Measurements from ENCODE around the gene CDC27.
"Not testable (repeated sequence)": the region's sequence is repeated elsewhere in the genome, so short reads cannot be mapped to it uniquely, and the experiment has no call there.

The CDC27 gene

GRCh38 chr17:47119746-47120520, 69.2 kb downstream of the CDC27 start:
- no peak overlapping the region for H3K27ac Mint-ChIP-seq
- no peak for ATAC-seq (replicated peaks)

GRCh38 chr17:47117386-47117785, 71.7 kb downstream of the CDC27 start:
- H3K4me3 Mint-ChIP-seq: no peak overlapping the region
- H3K4me1 Mint-ChIP-seq: no peaks in the 10 kb centered on the region
- ATAC-seq (replicated peaks): no peak
- DNase-seq: no peak
- H3K36me3 Mint-ChIP-seq: peaks cover 6 to 13% of the 10 kb centered on the region in 2 donors
- H3K27ac Mint-ChIP-seq: no peak overlapping the region
- H3K27me3 Mint-ChIP-seq: no peaks in the 10 kb centered on the region
- no peaks in the 10 kb centered on the region for H3K9me3 Mint-ChIP-seq

More at GRCh38 chr17:47119746-47120520, 69.2 kb downstream of the CDC27 start:
- no peak for DNase-seq
- Mint-ChIP-seq H3K4me1 (no peaks in the 10 kb centered on the region), H3K36me3 (peaks cover 8 to 13% of the 10 kb centered on the region in 2 donors), H3K9me3 (no peaks in the 10 kb centered on the region), H3K27me3 (no peaks in the 10 kb centered on the region), H3K4me3 (no peak overlapping the region)

GRCh38 chr17:47106130-47106529, 83.0 kb downstream of the CDC27 start:
- Mint-ChIP-seq H3K27ac (no peak overlapping the region), H3K27me3 (peaks cover 6 to 12% of the 10 kb centered on the region in 2 donors), H3K9me3 (peaks cover 0 to 1% of the 10 kb centered on the region in 2 donors), H3K4me3 (no peak overlapping the region), H3K4me1 (no peaks in the 10 kb centered on the region), H3K36me3 (no peaks in the 10 kb centered on the region)
- ATAC-seq (replicated peaks) (no peak), DNase-seq (no peak)

- not testable (repeated sequence) for H3K36me3 Mint-ChIP-seq; H3K4me1 Mint-ChIP-seq; H3K4me3 Mint-ChIP-seq; H3K9me3 Mint-ChIP-seq; H3K27ac Mint-ChIP-seq; DNase-seq; H3K27me3 Mint-ChIP-seq; ATAC-seq (replicated peaks)
These were observed 83.8 kb downstream of the CDC27 start for GRCh38 chr17:47105246-47105645.

GRCh38 chr17:47102914-47103313, 86.2 kb downstream of the CDC27 start:
- H3K36me3 Mint-ChIP-seq: peaks cover 2 to 7% of the 10 kb centered on the region in 2 donors
- H3K4me1 Mint-ChIP-seq: peaks cover 8 to 11% of the 10 kb centered on the region in 2 donors
- peaks cover 6 to 7% of the 10 kb centered on the region in 2 donors for H3K27me3 Mint-ChIP-seq
- ATAC-seq (replicated peaks) (no peak), DNase-seq (no peak)
- H3K9me3 Mint-ChIP-seq: peaks cover 0 to 1% of the 10 kb centered on the region in 2 donors
- H3K4me3 Mint-ChIP-seq: no peak overlapping the region
- no peak overlapping the region for H3K27ac Mint-ChIP-seq

- ATAC-seq (replicated peaks): peak; percentile 98 to 99
- Mint-ChIP-seq H3K27me3 (no peaks in the 10 kb centered on the region), H3K27ac (peak overlapping the region; percentile 97), H3K36me3 (peaks cover 5 to 13% of the 10 kb centered on the region in 2 donors), H3K4me1 (peaks cover 17 to 33% of the 10 kb centered on the region in 2 donors), H3K4me3 (peak overlapping the region; percentile 89 to 97), H3K9me3 (no peaks in the 10 kb centered on the region)
- peak; percentile 92 for DNase-seq
These were observed 88.9 kb downstream of the CDC27 start for GRCh38 chr17:47099987-47100711.

- Mint-ChIP-seq H3K4me3 (peak overlapping the region; percentile 89 to 97), H3K9me3 (no peaks in the 10 kb centered on the region), H3K4me1 (peaks cover 18 to 40% of the 10 kb centered on the region in 2 donors), H3K27me3 (no peaks in the 10 kb centered on the region), H3K27ac (peak overlapping the region; percentile 90), H3K36me3 (peaks cover 5 to 16% of the 10 kb centered on the region in 2 donors)
- ATAC-seq (replicated peaks) (peak; percentile 19 to 26), DNase-seq (no peak)
These were observed 89.6 kb downstream of the CDC27 start for GRCh38 chr17:47099451-47099986.

- H3K4me1 Mint-ChIP-seq: peaks cover 27 to 62% of the 10 kb centered on the region in 2 donors
- DNase-seq: no peak
- no peak for ATAC-seq (replicated peaks)
- no peaks in the 10 kb centered on the region for H3K9me3 Mint-ChIP-seq
- H3K36me3 Mint-ChIP-seq: peaks cover 12 to 33% of the 10 kb centered on the region in 2 donors
- no peak overlapping the region for H3K27ac Mint-ChIP-seq
- no peaks in the 10 kb centered on the region for H3K27me3 Mint-ChIP-seq
- H3K4me3 Mint-ChIP-seq: no peak overlapping the region
These were observed 92.8 kb downstream of the CDC27 start for GRCh38 chr17:47096343-47096742.

GRCh38 chr17:47095268-47095667, 93.8 kb downstream of the CDC27 start:
- Mint-ChIP-seq H3K4me3 (no peak overlapping the region), H3K27me3 (no peaks in the 10 kb centered on the region), H3K9me3 (no peaks in the 10 kb centered on the region), H3K36me3 (peaks cover 15 to 39% of the 10 kb centered on the region in 2 donors), H3K4me1 (peaks cover 30 to 64% of the 10 kb centered on the region in 2 donors), H3K27ac (no peak overlapping the region)
- ATAC-seq (replicated peaks): no peak
- no peak for DNase-seq

- Mint-ChIP-seq H3K4me1 (peaks cover 28 to 32% of the 10 kb centered on the region in 2 donors), H3K27ac (no peak overlapping the region), H3K27me3 (no peaks in the 10 kb centered on the region)
These were observed 102.0 kb downstream of the CDC27 start for GRCh38 chr17:47087093-47087492.

GRCh38 chr17:47085736-47086135, 103.4 kb downstream of the CDC27 start:
- Mint-ChIP-seq H3K9me3 (no peaks in the 10 kb centered on the region), H3K27ac (no peak overlapping the region), H3K27me3 (no peaks in the 10 kb centered on the region), H3K4me3 (no peak overlapping the region), H3K36me3 (peaks cover 0 to 9% of the 10 kb centered on the region in 2 donors), H3K4me1 (peaks cover 19 to 24% of the 10 kb centered on the region in 2 donors)
- DNase-seq (no peak), ATAC-seq (replicated peaks) (no peak)

More at GRCh38 chr17:47087093-47087492, 102.0 kb downstream of the CDC27 start:
- ATAC-seq (replicated peaks) (no peak), DNase-seq (no peak)
- no peak overlapping the region for H3K4me3 Mint-ChIP-seq
- no peaks in the 10 kb centered on the region for H3K9me3 Mint-ChIP-seq
- peaks cover 5 to 13% of the 10 kb centered on the region in 2 donors for H3K36me3 Mint-ChIP-seq

- no peaks in the 10 kb centered on the region for H3K9me3 Mint-ChIP-seq
- H3K4me3 Mint-ChIP-seq: no peak overlapping the region
- no peaks in the 10 kb centered on the region for H3K27me3 Mint-ChIP-seq
- H3K27ac Mint-ChIP-seq: no peak overlapping the region
- ATAC-seq (replicated peaks): no peak
- H3K36me3 Mint-ChIP-seq: peaks cover 0 to 11% of the 10 kb centered on the region in 2 donors
- DNase-seq: no peak
- peaks cover under 1 to 10% of the 10 kb centered on the region in 2 donors for H3K4me1 Mint-ChIP-seq
These were observed 110.3 kb downstream of the CDC27 start for GRCh38 chr17:47078801-47079200.

GRCh38 chr17:47077576-47077975, 111.5 kb downstream of the CDC27 start:
- Mint-ChIP-seq H3K4me1 (peaks cover 5 to 18% of the 10 kb centered on the region in 2 donors), H3K9me3 (no peaks in the 10 kb centered on the region), H3K27me3 (no peaks in the 10 kb centered on the region), H3K27ac (no peak overlapping the region), H3K36me3 (peaks cover 4 to 16% of the 10 kb centered on the region in 2 donors), H3K4me3 (no peak overlapping the region)
- no peak for DNase-seq
- ATAC-seq (replicated peaks): no peak

- H3K27me3 Mint-ChIP-seq: no peaks in the 10 kb centered on the region
- ATAC-seq (replicated peaks) (no peak), DNase-seq (no peak)
These were observed 112.9 kb downstream of the CDC27 start for GRCh38 chr17:47076171-47076570.

More at GRCh38 chr17:47076171-47076570, 112.9 kb downstream of the CDC27 start:
- Mint-ChIP-seq H3K4me3 (no peak overlapping the region), H3K27ac (no peak overlapping the region), H3K9me3 (no peaks in the 10 kb centered on the region), H3K4me1 (peaks cover 8 to 30% of the 10 kb centered on the region in 2 donors), H3K36me3 (peaks cover 7 to 11% of the 10 kb centered on the region in 2 donors)

All from stimulated activated naive B cell treated with anti-CD40 and anti-IgM and Interleukin-4, amounts not matched to agents 10 μg/mL and 1 μg/mL and 100 μg/mL, for 72 hours (primary cell).